Endothelial cell of umbilical vein (primary cell): Measurements from ENCODE around the gene PTPN13. TPM values are rescaled to one million over a fixed set of nuclear protein-coding genes. Genes with fewer than 3 reads are reported as not detected.

Experiments
- BruUV-seq: library from RNA; stranded (reverse); fragments of 400-500 nt; replicated peaks from 2 replicates; lab custom pipeline; 2021; lab: Mats Ljungman, UMichigan
- CTCF ChIA-PET: fragments of 300-600, 350-600 bp; sonication (Branson Sonifier 250); formaldehyde crosslinking; loops from one replicate; lab custom pipeline; 2021; ENCODE audit warnings: antibody characterized with exemption, inconsistent platforms; lab: Charles Lee
- POLR2A ChIA-PET: fragments of 300-600, 350-600 bp; sonication (Branson Sonifier 250); formaldehyde crosslinking; loops from one replicate; lab custom pipeline; 2021; ENCODE audit warnings: antibody characterized with exemption, inconsistent platforms; lab: Charles Lee
- DNase-seq: peaks from one replicate; pipeline ENCODE4 v3.0.0-alpha.2; 2011; ENCODE audit warnings: low read depth, low spot score
- FAIRE-seq: peaks from 2 replicates; lab custom pipeline; 2011; peaks lifted over from hg19 to GRCh38; lab: Jason Lieb, UNC
- H2AFZ ChIP-seq: 2 replicates; pipeline ENCODE4 v1.6.0; 2012; ENCODE audit warnings: low read depth, low read length, control low read depth, inconsistent platforms
- H3K27ac ChIP-seq: 2 replicates; pipeline ENCODE4 v1.5.1; 2011; ENCODE audit warnings: low read depth, mild to moderate bottlenecking, control low read depth, low read length, moderate library complexity; ENCODE audit not compliant: insufficient read depth
- H3K27me3 ChIP-seq, 2 experiments: 2 replicates each; pipeline versions ENCODE4 v1.6.0 to v1.6.1; 2011; ENCODE audit warnings: low read length in 2 of 2, mixed read lengths in 1 of 2; ENCODE audit not compliant: control insufficient read depth in 2 of 2, insufficient read depth in 2 of 2
- H3K36me3 ChIP-seq, 2 experiments: 2 replicates in 1 of 2; 3 replicates in 1 of 2; pipeline ENCODE4 v1.5.1; 2011; ENCODE audit warnings: low read length in 2 of 2, mild to moderate bottlenecking in 1 of 2, moderate library complexity in 1 of 2; ENCODE audit not compliant: control insufficient read depth in 2 of 2, insufficient read depth in 2 of 2; ENCODE audit errors: extremely low read depth in 1 of 2
- H3K4me1 ChIP-seq: 3 replicates; pipeline ENCODE4 v1.5.1; 2011; ENCODE audit warnings: mild to moderate bottlenecking, low read length; ENCODE audit not compliant: control insufficient read depth, insufficient read depth; ENCODE audit errors: extremely low read depth
- H3K4me2 ChIP-seq: 2 replicates; pipeline ENCODE4 v1.6.1; 2011; ENCODE audit warnings: low read length, control low read depth, mixed read lengths; ENCODE audit not compliant: insufficient read depth
- H3K4me3 ChIP-seq, 3 experiments: fragments of 200-600 bp in 1 of 3; sonication (generic), shearing (Covaris generic) in 1 of 3; replicated peaks in 1 of 3; 2 replicates each; pipeline ENCODE4 v1.5.1; 2011 to 2016; ENCODE audit warnings: control low read depth in 3 of 3, low read length in 3 of 3, mild to moderate bottlenecking in 2 of 3, inconsistent platforms in 1 of 3, low read depth in 1 of 3, moderate library complexity in 1 of 3; ENCODE audit not compliant: insufficient read depth in 1 of 3
- H3K79me2 ChIP-seq: 2 replicates; pipeline ENCODE4 v1.6.0; 2012; ENCODE audit warnings: low read length, inconsistent platforms; ENCODE audit not compliant: control insufficient read depth, insufficient read depth
- H3K9ac ChIP-seq: replicated peaks from 2 replicates; pipeline ENCODE3; 2011; ENCODE audit warnings: low read length, control low read depth; ENCODE audit not compliant: insufficient read depth; ENCODE audit errors: extremely low read depth
- H3K9me1 ChIP-seq: replicated peaks from 3 replicates; pipeline ENCODE4 v1.6.0; 2011; ENCODE audit warnings: mild to moderate bottlenecking, low read length; ENCODE audit not compliant: control insufficient read depth, insufficient read depth; ENCODE audit errors: extremely low read depth
- H3K9me3 ChIP-seq: replicated peaks from 2 replicates; pipeline ENCODE4 v1.5.1; 2012; ENCODE audit warnings: low read length, inconsistent platforms; ENCODE audit not compliant: control insufficient read depth, insufficient read depth
- H4K20me1 ChIP-seq: replicated peaks from 2 replicates; pipeline ENCODE3; 2011; ENCODE audit warnings: mild to moderate bottlenecking, low read length; ENCODE audit not compliant: control insufficient read depth, insufficient read depth; ENCODE audit errors: extremely low read depth
- CTCF ChIP-seq, 2 donors: IDR thresholded peaks; 1 replicate in 1 of 2; 2 replicates in 1 of 2; pipeline ENCODE4 v1.5.1; 2011; ENCODE audit warnings: low read length in 2 of 2, mild to moderate bottlenecking in 2 of 2, moderate library complexity in 2 of 2, control low read depth in 1 of 2, inconsistent platforms in 1 of 2, low read depth in 1 of 2; ENCODE audit not compliant: insufficient read depth in 1 of 2; ENCODE audit errors: extremely low read depth in 1 of 2
- EZH2 ChIP-seq: IDR thresholded peaks from 2 replicates; pipeline ENCODE4 v1.6.1; 2012; ENCODE audit warnings: borderline replicate concordance, low read depth, mild to moderate bottlenecking, moderate library complexity, low read length, inconsistent platforms; ENCODE audit not compliant: severe bottlenecking
- FOS ChIP-seq: IDR thresholded peaks from 2 replicates; pipeline ENCODE4 v1.6.1; 2011; ENCODE audit warnings: mild to moderate bottlenecking, low read length, moderate library complexity, borderline replicate concordance; ENCODE audit not compliant: insufficient read depth
- GATA2 ChIP-seq: IDR thresholded peaks from 2 replicates; pipeline ENCODE4 v1.7.0; 2011; ENCODE audit warnings: low read depth, mild to moderate bottlenecking, moderate library complexity, mixed read lengths, low read length; ENCODE audit not compliant: insufficient read length, insufficient read depth
- JUN ChIP-seq: IDR thresholded peaks from 2 replicates; pipeline ENCODE4 v1.6.1; 2011; ENCODE audit warnings: borderline replicate concordance, low read depth; ENCODE audit not compliant: insufficient read length, insufficient read depth
- MAX ChIP-seq: IDR thresholded peaks from 2 replicates; pipeline ENCODE4 v1.6.1; 2011; ENCODE audit not compliant: insufficient read depth, insufficient read length
- MYC ChIP-seq: IDR thresholded peaks from one replicate; pipeline ENCODE4 v1.6.1; 2011; ENCODE audit warnings: mild to moderate bottlenecking, low read depth, low read length
- POLR2A ChIP-seq: IDR thresholded peaks from 2 replicates; pipeline ENCODE4 v1.6.1; 2012; ENCODE audit warnings: low read depth, mild to moderate bottlenecking, control low read depth, low read length
- POLR2AphosphoS5 ChIP-seq: IDR thresholded peaks from 2 replicates; pipeline ENCODE4 v1.6.1; 2012; ENCODE audit warnings: low read depth, mild to moderate bottlenecking, control low read depth, low read length, moderate library complexity; ENCODE audit not compliant: insufficient read depth
- dilution Hi-C: fragments of 300-500 bp; cut with MboI; formaldehyde crosslinking; loops from one replicate; pipeline ENCODE4 v1.15.0; 2019; ENCODE audit warnings: low sequenced_read_pairs; ENCODE audit not compliant: extremely low pct_ligation_motif_present
- intact Hi-C: fragments of 100-400 bp; cut with micrococcal nuclease; formaldehyde crosslinking; loops from one replicate; pipeline ENCODE4 v1.10.0; 2022
- polyA plus RNA-seq, 4 experiments: library from polyadenylated mRNA; depleted of rRNA in 3 of 4; stranded (reverse) in 3 of 4; unstranded in 1 of 4; fragments of >200 nt; gene quantifications; 2 replicates each; pipeline versions ENCODE4 v1.2.1 to v1.2.3, GENCODE V29; 2011 to 2012; ENCODE audit warnings: missing spikeins in 1 of 4
- total RNA-seq: library from RNA; stranded (reverse); gene quantifications from 2 replicates; pipeline ENCODE4 v1.2.3, GENCODE V29; 2021

The PTPN13 gene
- total and polyA plus RNA-seq, 2 donors (not counting 3 experiments of a cell fraction or from before 2014, with no cell fraction given) = 0.69 to 2.9 TPM

GRCh38 chr4:86661418-86661817, 67.3 kb downstream of the PTPN13 start:
- no peaks in the 10 kb centered on the region for H3K9me1 ChIP-seq
- intact Hi-C loops = no loop called here
- no peaks in the 10 kb centered on the region for H3K79me2 ChIP-seq
- FAIRE-seq (no peak), DNase-seq (no peak)
- no peaks in the 10 kb centered on the region for H3K36me3 ChIP-seq
- no TSS peak for BruUV-seq
- H2AFZ ChIP-seq = no peak overlapping the region
- no peak overlapping the region for H3K9ac ChIP-seq
- H3K27me3 ChIP-seq = no peaks in the 10 kb centered on the region
- ChIA-PET CTCF (interaction anchor here (1.2 to 1.8 kb wide), 2 partner anchors 8 to 10 kb away, joined by 6 to 12 read pairs; no protein-coding TSS in a partner anchor), POLR2A (no interaction called here)
- H4K20me1 ChIP-seq = no peaks in the 10 kb centered on the region
- no peaks in the 10 kb centered on the region for H3K9me3 ChIP-seq
- H3K4me3 ChIP-seq = no peak overlapping the region
- dilution Hi-C loops = no loop called here
- no peaks in the 10 kb centered on the region for H3K4me1 ChIP-seq
- no peak overlapping the region for H3K27ac ChIP-seq
- no peak overlapping the region for H3K4me2 ChIP-seq
- TF ChIP-seq JUN = no peak
- TF ChIP-seq MYC = no peak
- no peak for TF ChIP-seq MAX

- no peak overlapping the region for H3K27ac ChIP-seq
- no peak for FAIRE-seq
- TF ChIP-seq CTCF (IDR thresholded peaks at IDR 0.05; ENCODE audit: extremely low read depth in 1 of 2, insufficient read depth in 1 of 2, low read depth in 1 of 2, low read length in 2 of 2) (no peak), POLR2A (no peak), MAX (no peak), POLR2AphosphoS5 (no peak), FOS (no peak), MYC (no peak), JUN (no peak), GATA2 (no peak), EZH2 (no peak)
- H3K36me3 ChIP-seq = no peaks in the 10 kb centered on the region
- no TSS peak for BruUV-seq
- H3K4me1 ChIP-seq = no peaks in the 10 kb centered on the region
- DNase-seq = no peak
- ChIA-PET POLR2A (no interaction called here), CTCF (no interaction called here)
- no peaks in the 10 kb centered on the region for H4K20me1 ChIP-seq
- intact Hi-C loops = no loop called here
- H3K9ac ChIP-seq = no peak overlapping the region
- no peaks in the 10 kb centered on the region for H3K9me3 ChIP-seq
- H3K27me3 ChIP-seq = no peaks in the 10 kb centered on the region
- dilution Hi-C loops = no loop called here
- no peak overlapping the region for H3K4me2 ChIP-seq
- no peak overlapping the region for H3K4me3 ChIP-seq
- H2AFZ ChIP-seq = no peak overlapping the region
- no peaks in the 10 kb centered on the region for H3K79me2 ChIP-seq
- no peaks in the 10 kb centered on the region for H3K9me1 ChIP-seq
Measured at GRCh38 chr4:86664959-86665358, 70.8 kb downstream of the PTPN13 start.
